ENCODE data around the gene TRIM71.

- TF ChIP-seq, protein P1, sequence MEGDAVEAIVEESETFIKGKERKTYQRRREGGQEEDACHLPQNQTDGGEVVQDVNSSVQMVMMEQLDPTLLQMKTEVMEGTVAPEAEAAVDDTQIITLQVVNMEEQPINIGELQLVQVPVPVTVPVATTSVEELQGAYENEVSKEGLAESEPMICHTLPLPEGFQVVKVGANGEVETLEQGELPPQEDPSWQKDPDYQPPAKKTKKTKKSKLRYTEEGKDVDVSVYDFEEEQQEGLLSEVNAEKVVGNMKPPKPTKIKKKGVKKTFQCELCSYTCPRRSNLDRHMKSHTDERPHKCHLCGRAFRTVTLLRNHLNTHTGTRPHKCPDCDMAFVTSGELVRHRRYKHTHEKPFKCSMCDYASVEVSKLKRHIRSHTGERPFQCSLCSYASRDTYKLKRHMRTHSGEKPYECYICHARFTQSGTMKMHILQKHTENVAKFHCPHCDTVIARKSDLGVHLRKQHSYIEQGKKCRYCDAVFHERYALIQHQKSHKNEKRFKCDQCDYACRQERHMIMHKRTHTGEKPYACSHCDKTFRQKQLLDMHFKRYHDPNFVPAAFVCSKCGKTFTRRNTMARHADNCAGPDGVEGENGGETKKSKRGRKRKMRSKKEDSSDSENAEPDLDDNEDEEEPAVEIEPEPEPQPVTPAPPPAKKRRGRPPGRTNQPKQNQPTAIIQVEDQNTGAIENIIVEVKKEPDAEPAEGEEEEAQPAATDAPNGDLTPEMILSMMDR (IDR thresholded peaks at IDR 0.05; ENCODE audit: insufficient read depth, low read length, poor library complexity, severe bottlenecking) = no peak
- TF ChIP-seq EZH2phosphoT487 (conservative IDR thresholded peaks at IDR 0.05; ENCODE audit: low read length) = no peak
Measured at GRCh38 chr3:32844322-32844654, 26.5 kb downstream of the TRIM71 start.
